Measurements from ENCODE around the gene GDAP2.

DNA sequence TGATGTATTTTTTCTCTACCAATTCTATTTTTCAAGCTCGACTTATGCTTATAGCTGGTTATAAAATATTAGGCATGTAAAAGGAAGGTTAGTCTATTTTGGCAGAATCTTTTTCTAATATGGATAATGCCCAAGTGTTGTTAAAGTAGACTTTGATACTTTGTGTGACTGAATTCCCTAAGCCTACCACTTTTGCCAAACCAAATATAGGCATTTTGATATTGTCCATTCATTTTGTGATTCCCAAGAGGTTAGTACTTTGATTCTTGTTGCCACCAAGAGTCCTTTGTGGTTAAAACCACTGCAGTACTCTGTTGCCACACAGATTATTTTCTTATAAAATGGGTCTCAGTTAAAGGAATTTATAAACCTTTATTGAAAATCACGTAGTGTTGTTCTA is 4.3 kb upstream of the GDAP2 start:
- TF ChIP-seq RAD21 (IDR thresholded peaks at IDR 0.05; ENCODE audit: low read length) (no peak), MAFK (IDR thresholded peaks at IDR 0.05; ENCODE audit: low read depth, low read length) (no peak), FOS (IDR thresholded peaks at IDR 0.05; ENCODE audit: low read depth, low read length) (no peak), POLR2A (IDR thresholded peaks at IDR 0.05; ENCODE audit: low read depth, low read length) (no peak), CEBPB (IDR thresholded peaks at IDR 0.05; ENCODE audit: low read depth, low read length) (no peak), BHLHE40 (IDR thresholded peaks at IDR 0.05; ENCODE audit: low read depth, low read length) (no peak), CHD1 (IDR thresholded peaks at IDR 0.05; ENCODE audit: low read depth, low read length) (no peak), MXI1 (IDR thresholded peaks at IDR 0.05; ENCODE audit: borderline replicate concordance, low read depth, low read length) (no peak)
- TF ChIP-seq, protein P1, sequence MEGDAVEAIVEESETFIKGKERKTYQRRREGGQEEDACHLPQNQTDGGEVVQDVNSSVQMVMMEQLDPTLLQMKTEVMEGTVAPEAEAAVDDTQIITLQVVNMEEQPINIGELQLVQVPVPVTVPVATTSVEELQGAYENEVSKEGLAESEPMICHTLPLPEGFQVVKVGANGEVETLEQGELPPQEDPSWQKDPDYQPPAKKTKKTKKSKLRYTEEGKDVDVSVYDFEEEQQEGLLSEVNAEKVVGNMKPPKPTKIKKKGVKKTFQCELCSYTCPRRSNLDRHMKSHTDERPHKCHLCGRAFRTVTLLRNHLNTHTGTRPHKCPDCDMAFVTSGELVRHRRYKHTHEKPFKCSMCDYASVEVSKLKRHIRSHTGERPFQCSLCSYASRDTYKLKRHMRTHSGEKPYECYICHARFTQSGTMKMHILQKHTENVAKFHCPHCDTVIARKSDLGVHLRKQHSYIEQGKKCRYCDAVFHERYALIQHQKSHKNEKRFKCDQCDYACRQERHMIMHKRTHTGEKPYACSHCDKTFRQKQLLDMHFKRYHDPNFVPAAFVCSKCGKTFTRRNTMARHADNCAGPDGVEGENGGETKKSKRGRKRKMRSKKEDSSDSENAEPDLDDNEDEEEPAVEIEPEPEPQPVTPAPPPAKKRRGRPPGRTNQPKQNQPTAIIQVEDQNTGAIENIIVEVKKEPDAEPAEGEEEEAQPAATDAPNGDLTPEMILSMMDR (conservative IDR thresholded peaks at IDR 0.05; ENCODE audit: low read depth, low read length) = no peak
- TF ChIP-seq, protein P2, sequence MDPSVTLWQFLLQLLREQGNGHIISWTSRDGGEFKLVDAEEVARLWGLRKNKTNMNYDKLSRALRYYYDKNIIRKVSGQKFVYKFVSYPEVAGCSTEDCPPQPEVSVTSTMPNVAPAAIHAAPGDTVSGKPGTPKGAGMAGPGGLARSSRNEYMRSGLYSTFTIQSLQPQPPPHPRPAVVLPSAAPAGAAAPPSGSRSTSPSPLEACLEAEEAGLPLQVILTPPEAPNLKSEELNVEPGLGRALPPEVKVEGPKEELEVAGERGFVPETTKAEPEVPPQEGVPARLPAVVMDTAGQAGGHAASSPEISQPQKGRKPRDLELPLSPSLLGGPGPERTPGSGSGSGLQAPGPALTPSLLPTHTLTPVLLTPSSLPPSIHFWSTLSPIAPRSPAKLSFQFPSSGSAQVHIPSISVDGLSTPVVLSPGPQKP (IDR thresholded peaks at IDR 0.05; ENCODE audit: borderline replicate concordance, low read depth, low read length) = no peak
